GM19463 (cell line): Measurements from ENCODE around the gene P2RX1.

ENCODE experiments used
- ATAC-seq: cut with Tn5 transposase; IDR thresholded peaks from one replicate; pipeline ENCODE4 v1.9.1; 2021; ENCODE audit warnings: mild to moderate bottlenecking, moderate library complexity; ENCODE audit not compliant: unreplicated experiment

The P2RX1 gene

DNA sequence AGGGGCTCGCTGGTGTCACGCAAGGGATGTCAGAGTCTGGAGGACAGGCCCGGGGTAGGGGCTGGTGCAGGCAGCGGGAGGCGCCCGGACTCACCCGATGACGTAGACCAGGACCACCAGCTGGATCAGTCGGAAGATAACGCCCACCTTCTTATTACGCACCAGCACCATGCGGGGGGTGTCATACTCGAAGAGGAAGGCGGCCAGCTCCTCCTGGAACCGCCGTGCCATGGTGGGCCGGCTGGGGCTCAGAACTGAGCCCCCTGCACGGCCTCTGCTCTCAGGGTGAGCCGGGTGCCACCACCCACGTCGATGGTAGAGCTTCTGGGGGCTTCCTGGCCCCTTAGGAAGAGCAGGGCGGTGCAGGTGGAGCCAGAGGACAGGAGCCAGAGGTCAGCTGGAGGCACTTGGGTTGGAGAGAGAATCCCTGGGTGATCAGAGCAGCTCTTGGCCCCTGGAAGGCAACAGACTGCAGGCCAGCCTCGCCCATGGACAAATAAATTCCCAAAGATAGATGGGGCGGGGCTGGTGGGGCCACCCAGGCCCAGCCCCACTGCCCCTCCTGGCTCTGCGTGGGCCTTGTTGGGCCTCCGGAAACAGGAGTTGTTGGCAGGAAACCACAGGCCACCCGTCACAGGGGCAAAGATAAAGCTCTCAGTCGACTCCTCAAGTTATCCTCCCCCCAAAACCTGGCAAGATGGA is at the start of gene P2RX1:
Gene P2RX1 (minus strand): TSS at position 471 of the 702 bp plus-strand sequence. CDS start 240 bp downstream, at position 231.
- ATAC-seq, result no peak

DNA sequence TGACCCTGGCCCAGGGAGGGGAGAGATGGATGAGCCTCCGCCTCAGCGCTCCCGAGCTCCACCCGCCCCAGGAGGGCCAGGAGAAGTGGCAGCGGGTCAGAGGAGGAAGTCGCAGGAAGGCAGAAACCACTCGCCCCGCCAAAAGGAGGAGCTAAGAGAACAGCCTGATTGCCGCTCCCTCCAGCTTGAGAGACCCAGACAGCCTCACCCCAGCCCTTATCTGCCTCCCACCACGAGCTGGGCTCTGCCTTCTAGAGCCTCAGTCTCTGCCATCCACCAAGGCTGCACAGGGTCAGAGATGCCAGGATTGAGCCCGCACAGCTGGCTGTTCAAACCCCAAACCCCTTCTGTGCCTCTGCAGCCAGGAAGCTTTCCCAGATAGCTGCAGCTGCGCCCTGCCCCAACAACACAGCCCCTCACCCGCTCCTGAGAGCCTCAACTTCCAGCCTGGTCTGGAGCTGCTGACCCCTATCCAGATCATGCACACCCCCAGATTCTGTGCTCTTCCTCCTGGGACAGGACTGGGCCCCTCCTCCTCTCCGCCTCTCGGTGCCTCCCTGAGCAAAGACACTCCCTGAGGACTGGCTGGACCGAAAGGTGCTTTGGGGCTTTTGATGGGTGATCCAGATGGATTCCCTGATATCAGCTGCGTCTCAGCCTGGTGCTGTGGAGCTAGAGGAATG is 49.0 kb upstream of the P2RX1 start:
- no peak for ATAC-seq

DNA sequence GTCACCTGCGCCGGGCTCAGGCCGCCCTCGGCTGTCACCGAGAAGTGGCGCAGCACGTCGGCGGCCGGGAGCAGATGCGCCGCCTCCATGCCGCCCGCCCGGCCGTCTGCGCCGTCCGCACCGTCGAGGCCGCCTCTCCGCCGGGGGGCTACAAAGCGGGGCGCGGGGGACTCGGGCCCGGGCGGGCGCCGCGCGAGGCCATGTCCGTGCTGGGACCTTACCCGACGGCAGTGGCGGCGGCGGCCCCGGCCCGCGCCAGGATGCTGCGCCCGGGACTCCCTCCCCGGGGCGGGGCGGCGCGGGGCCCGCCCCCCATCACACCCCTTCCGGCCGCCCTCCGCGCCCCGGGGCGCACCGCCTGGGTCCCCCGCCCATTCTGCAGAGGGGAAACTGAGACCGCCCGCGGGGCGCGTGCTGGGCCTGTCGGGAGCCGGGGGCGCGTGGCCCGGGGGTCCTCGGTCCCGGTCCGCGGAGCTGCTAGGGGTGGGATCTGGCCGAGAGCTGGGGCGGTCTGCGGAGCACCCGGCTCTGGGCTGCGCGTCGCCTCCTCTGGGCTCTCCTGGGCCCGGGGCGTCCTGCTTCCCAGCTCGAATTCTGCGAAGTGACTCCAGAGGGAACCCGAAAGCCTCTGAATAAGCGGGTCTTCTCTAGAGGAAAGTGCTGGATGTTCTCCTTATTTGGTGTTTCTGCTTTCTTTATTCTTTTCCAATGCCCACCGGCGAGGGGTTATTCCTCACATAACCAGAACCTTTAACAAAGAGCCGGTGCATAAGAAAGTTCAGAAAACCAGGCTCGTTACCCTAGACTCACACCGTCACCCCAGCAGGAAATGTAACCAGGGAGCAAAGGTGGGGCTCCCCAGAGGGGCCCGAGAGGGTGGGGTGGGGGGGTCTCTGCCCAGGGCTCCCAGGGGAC is 48.2 kb upstream of the P2RX1 start, which contains the start of gene ATP2A3:
Gene ATP2A3 (minus strand): TSS at position 235 of the 915 bp plus-strand sequence. CDS start 146 bp downstream, at position 89.
- peak; percentile 47 for ATAC-seq

DNA sequence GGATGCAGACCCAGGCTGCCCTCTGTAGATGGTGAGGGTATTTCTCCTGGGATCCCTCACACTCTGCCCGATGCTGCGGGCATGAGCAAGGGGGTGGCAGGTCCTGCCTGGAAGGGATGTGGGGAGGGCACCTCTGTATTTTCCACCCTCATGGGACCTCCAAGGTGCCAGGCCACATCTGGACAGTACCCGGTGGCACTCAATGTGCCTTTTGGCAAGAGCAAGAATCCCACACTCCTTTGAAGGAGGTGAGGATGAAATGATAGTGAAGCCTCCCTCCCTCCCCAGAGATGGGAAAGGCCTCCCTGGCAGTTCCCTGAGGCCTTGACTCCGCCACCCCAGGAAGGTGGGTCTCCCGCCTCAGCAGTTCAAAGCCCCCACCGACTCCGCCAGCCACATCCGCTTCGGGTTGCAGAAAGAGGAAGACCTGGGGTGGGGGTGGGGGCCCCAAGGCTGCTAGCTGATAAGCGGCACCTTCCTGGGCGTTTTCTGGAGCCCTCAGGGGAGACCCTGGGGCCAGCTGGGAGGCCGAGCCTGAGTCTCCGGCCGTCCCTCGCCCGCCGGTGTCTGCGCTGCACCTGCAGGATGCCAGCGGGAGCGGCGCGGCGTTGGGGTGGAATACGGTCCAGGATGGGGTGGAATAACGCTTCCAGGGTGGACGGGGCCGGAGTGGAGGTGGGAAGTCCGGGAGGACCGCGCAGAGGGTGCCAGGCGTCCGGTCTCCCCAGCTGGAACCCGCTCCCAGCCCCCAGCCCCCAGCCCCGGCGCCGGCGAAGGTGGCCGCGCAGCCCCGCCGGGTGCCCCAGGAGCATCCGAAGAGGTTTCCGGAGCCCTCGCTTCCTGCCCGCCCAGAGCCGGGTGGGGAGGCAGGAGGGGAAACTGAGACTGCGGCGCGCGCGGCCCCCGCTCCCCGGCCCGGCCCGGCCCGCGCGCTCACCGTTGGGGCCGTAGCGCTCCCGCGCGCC is 47.3 kb upstream of the P2RX1 start:
- peak; percentile 3 for ATAC-seq

- ATAC-seq, result no peak
These were observed 46.6 kb upstream of the P2RX1 start for GRCh38 chr17:3962965-3963236.

DNA sequence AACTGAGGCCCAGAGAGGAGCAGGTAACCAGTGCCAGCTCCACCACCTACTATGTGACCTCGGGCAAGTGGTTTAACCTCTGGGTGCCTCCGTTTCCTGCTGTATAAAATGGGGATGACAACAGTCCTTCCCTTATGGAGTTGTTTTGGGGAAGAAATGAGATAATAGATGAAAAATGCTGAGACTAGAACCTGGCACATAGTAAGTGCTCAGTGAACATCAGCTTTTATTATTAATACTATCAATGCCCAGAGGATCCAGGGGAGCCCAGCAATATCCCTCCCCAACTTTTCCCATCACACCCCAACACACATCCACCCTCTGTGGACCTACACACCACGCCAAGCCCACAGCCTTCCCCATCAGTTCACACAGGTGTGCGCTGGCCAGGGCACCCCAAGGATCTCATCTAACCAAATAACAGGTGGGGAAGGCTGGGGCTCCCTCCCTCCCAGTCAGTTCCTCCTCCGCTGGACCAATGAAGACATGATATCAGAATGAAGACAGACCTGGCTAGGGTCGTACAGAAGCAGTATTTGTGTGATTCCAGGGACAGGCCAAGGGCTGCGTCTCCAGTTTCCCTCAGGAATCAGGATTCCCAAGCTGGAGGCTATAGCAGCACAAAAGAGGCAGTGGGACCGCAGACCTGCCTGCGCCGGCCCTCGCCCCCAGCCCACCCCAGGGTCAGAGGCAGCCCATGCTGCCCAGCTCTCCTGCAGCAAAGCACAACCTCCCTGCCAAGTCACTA is 46.1 kb upstream of the P2RX1 start:
- ATAC-seq, result no peak

DNA sequence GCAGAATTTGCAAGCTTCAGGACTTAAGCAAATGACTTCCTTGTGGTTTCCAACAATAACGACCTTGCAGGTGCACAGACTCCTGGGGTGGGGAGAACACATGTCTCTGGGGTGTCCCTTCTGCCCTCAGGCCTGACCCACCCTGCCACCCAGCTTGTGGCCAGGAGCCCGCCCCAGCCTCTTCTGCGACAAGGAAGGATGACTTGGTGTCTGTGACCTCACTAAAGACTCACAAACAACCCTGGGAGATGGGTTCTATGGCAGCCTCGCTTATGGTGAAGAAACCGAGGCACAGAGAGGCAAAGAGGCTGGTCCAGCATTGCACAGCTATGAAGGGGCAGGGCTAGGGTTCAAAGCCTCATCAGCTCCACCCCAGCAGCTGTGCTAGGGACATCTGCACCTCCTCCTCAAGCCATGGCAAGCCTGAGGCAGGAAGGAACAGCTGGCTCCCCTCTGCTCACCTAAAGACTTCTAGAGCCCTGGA is 45.3 kb upstream of the P2RX1 start:
- peak; percentile 45 for ATAC-seq

GRCh38 chr17:3960764-3961163 is 44.5 kb upstream of the P2RX1 start:
- no peak for ATAC-seq

GRCh38 chr17:3959921-3960601 is 43.8 kb upstream of the P2RX1 start:
- ATAC-seq, result no peak

DNA sequence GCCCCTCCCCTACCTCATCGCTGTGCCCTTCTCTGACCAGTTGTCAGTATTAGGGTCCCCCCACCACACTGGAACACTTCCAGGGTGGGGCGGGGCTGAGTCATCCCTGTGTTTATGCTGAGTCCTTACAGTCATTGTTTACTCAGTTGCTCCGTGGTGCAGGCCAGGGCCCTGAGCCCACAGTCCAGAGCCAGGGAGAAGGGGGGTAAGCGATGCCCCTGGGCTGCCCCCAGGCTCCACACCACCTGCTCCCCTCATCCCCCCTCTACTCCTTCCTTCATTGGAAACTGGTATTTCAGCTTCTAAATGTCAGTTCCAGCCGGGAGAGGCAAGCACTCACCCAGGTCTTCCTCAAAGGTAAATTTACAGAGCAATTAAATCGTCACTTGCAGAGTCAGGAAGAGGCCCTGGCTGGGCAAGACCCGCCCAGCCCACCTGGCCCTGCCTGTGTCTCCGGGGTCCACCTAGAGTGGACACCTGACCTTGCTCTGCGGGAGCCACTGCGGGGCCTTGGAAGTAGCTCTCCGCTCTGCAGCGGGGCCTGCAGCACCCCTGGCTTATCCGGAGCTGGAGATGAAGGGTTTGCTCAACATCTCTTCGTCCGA is 43.1 kb upstream of the P2RX1 start:
- no peak for ATAC-seq

DNA sequence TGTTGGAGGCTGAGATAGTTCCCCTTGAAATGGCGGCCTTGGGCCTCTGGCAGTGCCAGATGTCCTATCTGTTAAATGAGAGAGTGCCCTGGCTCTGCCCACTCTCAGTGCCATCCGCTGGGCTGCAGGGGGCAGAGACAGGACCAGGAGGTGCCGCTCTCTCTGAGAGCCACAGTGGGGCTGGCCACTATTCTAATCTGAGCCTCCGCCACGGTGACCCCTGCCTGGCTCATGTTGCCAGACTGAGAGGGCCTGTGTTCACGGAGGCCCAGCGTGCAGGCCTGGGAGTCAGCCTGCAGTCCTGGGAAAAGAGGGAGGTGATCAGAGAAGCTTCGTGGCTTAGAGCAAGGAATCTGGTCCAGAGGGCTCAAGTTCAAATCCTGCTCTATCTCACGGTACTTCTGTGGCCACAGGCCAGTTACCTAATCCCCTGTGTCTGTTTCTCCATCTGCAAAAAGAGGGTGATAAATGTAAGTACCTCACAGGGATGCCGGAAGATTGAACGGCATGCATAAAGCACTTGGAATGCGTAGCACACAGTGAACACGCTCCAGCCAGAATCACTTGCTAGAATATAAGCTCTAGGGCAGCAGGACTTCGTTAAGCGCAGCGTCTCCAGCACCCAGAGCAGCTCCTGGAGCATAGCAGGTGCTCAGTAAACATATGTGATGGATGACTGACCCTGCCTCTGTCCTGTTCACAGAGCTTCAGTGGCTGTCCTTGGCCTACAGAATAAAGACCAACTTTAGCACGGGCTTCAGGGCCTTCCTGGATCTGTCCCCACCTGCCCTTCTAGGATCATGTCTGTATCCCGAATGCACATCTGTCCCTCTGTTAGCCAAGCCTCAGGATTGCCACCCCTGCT is 41.7 kb upstream of the P2RX1 start:
- no peak for ATAC-seq

DNA sequence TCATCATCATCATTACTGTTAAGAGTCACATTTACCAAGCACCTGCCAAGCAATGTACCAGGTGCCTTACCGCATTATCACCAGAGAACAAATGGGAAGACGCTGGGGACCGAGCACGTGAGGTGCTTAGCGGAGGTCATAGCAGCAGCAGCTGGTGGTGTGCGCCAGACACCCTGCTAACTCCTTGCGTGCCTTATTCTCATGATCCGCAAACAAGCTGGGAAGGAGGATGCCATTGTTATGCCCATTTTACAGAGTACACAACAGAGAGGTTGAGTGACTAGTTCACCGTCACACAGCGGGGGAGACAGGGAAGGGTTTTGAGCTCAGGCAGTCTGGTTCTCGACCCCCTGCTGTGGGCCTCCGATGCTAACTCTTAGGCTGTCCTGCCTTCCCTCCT is 40.7 kb upstream of the P2RX1 start:
- no peak for ATAC-seq

GRCh38 chr17:3956327-3956957 is 40.2 kb upstream of the P2RX1 start:
- ATAC-seq, result no peak

DNA sequence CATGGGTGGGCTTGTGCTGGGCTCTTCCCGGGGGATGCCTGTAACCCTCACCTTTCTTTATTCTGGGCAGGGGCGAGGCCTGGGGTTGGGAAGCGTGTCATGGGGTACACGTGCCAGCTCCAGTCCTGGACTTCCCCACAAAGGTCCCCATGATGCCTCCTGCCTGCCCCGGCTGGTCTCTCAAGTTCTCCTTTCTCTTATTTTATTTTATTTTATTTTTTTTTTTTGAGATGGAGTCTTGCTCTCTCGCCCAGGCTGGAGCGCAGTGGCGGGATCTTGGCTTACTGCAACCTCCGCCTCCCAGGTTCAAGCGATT is 39.4 kb upstream of the P2RX1 start:
- ATAC-seq, result no peak

GRCh38 chr17:3954976-3955672 is 38.9 kb upstream of the P2RX1 start:
- no peak for ATAC-seq

DNA sequence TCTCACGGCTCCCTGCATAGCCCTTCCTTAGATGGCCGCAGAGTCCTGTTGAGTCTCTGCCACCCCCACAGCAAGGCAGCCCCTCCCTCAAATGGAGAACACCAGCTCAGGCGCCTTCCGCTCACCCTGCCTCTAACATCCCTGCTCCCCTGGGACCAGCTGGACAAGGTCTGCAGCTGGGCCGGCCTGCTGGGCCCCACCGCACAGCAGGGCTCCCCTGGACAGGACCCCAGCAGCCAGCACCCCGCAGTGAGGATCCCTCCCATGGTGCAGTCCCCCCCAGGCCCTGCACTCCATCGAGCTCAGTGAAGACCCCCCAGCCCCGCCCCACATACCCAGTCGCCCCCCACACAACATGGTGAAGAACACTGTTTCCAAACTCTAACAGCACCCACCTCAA is 37.8 kb upstream of the P2RX1 start:
- ATAC-seq, result no peak

DNA sequence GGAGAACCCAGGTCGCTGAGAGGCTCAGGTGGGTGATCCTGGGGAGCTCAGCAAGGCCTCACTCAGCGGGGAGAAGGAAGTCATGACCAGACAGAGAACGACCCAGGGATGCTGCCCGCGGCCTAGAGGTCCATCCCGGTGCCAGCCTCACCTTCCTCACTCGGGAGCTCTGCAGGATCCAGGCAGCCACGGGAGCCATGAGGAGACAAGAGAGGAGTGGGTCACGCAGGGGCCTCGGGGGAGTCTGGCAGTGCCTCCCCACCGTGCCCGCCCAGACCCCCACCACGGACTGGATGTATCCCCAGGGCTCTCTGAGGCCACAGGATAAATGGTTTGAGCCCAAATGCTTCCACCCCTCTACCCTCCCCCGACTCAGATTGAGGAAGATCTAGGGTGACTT is 37.3 kb upstream of the P2RX1 start:
- ATAC-seq, result no peak
